Type B pancreatic cell (in vitro differentiated cells): Measurements from ENCODE around the gene EXOG. TPM values are rescaled to one million over a fixed set of nuclear protein-coding genes. Genes with fewer than 3 reads are reported as not detected.

Experiments
- DNase-seq: peaks from one replicate; pipeline ENCODE4 v3.0.0; 2021; ENCODE audit warnings: mixed read lengths; ENCODE audit not compliant: unreplicated experiment; ENCODE audit errors: extremely low spot score
- H3K27ac Mint-ChIP-seq: 2 replicates; pipeline ENCODE4 v1.8.0; 2021; ENCODE audit warnings: mild to moderate bottlenecking, mixed read lengths
- H3K27me3 Mint-ChIP-seq: 2 replicates; pipeline ENCODE4 v1.8.0; 2021; ENCODE audit warnings: mixed read lengths
- H3K36me3 Mint-ChIP-seq: 2 replicates; pipeline ENCODE4 v1.8.0; 2021; ENCODE audit warnings: mixed read lengths
- H3K4me1 Mint-ChIP-seq: one replicate; pipeline ENCODE4 v1.8.0; 2021; ENCODE audit warnings: mixed read lengths; ENCODE audit not compliant: unreplicated experiment
- H3K4me3 Mint-ChIP-seq: 2 replicates; pipeline ENCODE4 v1.8.0; 2021; ENCODE audit warnings: mild to moderate bottlenecking, mixed read lengths
- H3K9me3 Mint-ChIP-seq: 2 replicates; pipeline ENCODE4 v1.8.0; 2021; ENCODE audit warnings: mixed read lengths
- total RNA-seq: library from RNA; stranded (reverse); gene quantifications from 2 replicates; pipeline ENCODE4 v1.2.1, GENCODE V29; 2021; ENCODE audit warnings: low replicate concordance
- TF ChIP-seq, protein P1 (sequence below): fragments of 200-600 bp; sonication (generic); conservative IDR thresholded peaks from 2 replicates; pipeline ENCODE4 v1.5.0; 2021; ENCODE audit warnings: antibody characterized with exemption, mild to moderate bottlenecking

Gene EXOG
- total RNA-seq, 1 donor from 2014 or later, result 16.8 TPM

DNA sequence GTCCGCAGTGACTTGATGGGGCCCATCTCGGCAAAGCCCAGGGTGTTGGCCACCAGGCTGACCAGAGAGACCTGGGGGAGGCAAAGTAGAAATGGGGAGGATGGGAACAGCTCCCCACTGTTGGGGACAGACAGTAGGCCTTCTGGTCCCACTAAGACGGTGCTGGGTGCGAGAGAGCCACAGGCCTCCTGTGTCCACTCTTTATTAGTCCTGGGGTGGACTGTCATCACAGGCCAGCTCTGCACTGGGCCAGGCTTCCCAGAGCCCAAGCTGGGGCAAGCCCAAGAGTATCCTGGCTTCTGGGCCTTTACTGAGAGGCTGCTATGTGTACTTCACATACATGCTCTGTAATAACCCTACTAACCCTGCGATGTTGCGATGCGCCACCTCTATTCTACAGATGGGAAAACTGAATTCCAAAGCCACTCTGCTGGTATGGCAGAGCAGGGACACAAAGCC lies 66.4 kb downstream of the EXOG start:
- H3K4me1 Mint-ChIP-seq, result no peaks in the 10 kb centered on the region
- peaks cover 3% of the 10 kb centered on the region for H3K27me3 Mint-ChIP-seq
- no peaks in the 10 kb centered on the region for H3K36me3 Mint-ChIP-seq
- H3K9me3 Mint-ChIP-seq, result no peaks in the 10 kb centered on the region
- H3K4me3 Mint-ChIP-seq, result no peak overlapping the region
- TF ChIP-seq, protein P1, sequence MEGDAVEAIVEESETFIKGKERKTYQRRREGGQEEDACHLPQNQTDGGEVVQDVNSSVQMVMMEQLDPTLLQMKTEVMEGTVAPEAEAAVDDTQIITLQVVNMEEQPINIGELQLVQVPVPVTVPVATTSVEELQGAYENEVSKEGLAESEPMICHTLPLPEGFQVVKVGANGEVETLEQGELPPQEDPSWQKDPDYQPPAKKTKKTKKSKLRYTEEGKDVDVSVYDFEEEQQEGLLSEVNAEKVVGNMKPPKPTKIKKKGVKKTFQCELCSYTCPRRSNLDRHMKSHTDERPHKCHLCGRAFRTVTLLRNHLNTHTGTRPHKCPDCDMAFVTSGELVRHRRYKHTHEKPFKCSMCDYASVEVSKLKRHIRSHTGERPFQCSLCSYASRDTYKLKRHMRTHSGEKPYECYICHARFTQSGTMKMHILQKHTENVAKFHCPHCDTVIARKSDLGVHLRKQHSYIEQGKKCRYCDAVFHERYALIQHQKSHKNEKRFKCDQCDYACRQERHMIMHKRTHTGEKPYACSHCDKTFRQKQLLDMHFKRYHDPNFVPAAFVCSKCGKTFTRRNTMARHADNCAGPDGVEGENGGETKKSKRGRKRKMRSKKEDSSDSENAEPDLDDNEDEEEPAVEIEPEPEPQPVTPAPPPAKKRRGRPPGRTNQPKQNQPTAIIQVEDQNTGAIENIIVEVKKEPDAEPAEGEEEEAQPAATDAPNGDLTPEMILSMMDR, result no peak
- no peak overlapping the region for H3K27ac Mint-ChIP-seq
- peak; percentile 57 for DNase-seq

DNA sequence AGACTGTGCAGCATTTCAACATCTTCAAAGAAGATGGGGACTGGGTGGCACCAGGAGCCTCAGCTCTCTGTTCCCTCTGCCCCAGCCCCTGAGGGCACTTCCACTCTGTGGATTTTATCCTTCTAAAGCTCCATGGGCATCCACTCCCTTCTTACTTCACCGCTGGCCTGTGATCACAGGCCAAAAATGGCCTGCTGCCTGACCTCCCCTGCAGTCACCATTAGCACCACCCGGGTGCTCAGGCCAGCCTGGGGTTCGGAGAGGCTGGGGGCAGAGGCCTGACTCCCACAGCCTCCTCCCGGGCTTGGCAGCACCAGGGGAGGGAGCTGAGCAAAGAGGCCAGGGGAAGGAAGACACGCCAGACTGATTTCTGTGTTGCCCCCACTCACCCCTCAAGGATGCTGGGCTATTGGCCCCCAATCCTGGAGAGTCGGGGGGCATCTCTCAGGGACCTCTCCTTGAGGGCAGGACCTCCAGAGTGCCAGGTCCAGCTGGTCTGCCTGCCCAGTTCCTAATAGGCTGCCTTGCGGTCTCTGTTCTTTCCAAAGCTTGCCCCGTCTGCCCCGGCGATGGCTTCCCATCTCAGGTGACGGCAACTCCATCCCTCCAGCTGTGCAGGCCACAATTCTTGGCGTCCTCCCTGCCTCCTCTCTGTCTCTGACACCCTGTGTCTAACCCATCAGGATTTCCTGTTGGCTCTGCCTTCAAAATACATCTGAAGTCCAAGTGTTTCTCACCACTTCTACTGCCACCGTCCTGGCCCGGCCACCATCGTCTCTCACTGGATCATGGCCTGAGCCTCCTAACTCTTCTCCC lies 67.1 kb downstream of the EXOG start:
- no peaks in the 10 kb centered on the region for H3K4me1 Mint-ChIP-seq

DNA sequence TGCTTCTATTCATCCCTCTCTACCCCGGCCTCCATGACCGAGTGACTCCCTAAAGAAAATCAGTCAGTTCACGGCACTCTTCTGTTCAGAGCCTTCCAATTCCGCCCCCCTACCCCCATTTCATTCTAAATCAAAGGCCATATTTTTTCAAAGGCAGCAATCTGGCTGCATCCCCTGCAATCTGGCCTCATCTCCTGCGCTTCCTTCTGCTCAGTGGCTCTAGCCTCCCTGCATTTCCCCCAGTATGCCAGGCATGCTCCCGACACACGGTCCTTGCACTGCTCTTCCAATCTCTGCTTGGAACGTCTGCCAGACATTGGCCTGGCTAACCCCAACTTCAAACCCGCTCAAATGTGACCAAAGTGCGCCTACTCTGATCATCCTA lies 67.7 kb downstream of the EXOG start:
- no peaks in the 10 kb centered on the region for H3K9me3 Mint-ChIP-seq
- H3K36me3 Mint-ChIP-seq, result no peaks in the 10 kb centered on the region
- TF ChIP-seq, protein P1, result no peak
- DNase-seq, result no peak
- H3K27ac Mint-ChIP-seq, result no peak overlapping the region
- H3K27me3 Mint-ChIP-seq, result peaks cover 3% of the 10 kb centered on the region
- H3K4me3 Mint-ChIP-seq, result no peak overlapping the region
- no peaks in the 10 kb centered on the region for H3K4me1 Mint-ChIP-seq

More for the DNA sequence above, 67.1 kb downstream of the EXOG start:
- Mint-ChIP-seq H3K36me3 (no peaks in the 10 kb centered on the region), H3K9me3 (no peaks in the 10 kb centered on the region), H3K27me3 (peaks cover 3% of the 10 kb centered on the region), H3K4me3 (no peak overlapping the region), H3K27ac (no peak overlapping the region)
- DNase-seq, result peak; percentile 55
- TF ChIP-seq, protein P1, result no peak

DNA sequence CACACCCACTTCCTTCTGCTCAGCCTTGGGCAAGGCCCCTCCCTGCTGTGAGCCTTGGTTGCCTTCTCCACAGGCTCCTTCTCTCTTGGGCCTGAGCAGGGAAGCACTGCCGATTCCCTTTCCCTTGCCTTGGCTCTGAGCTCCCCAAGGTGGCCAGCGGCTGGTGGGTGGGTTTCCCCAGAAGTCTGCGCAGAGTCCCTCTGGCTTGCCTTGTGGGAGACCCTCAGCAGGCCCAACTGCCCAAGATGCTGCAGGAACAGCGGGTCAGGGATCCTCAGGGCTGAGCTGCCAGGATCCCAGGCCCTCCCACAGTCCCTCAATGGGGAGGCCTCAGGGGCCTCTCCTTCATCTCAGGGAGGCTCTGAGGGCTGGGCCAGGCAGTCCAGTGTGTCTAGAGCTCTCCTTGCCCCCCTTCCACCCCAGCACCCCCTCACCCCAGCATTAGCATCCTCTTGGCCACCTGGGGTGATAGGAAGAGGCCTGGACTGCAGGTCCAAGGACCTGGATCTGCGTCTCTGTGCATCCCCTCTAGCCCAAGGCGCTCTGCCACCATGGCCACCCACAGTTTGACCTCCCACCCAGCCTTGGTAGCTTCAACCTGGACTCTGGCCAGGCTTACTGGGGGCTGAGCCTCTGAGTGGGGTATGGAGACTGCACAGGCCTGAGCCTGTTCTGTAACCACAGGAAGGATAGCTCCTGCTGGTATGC lies 68.6 kb downstream of the EXOG start:
- peaks cover 3% of the 10 kb centered on the region for H3K27me3 Mint-ChIP-seq
- DNase-seq, result peak; percentile 60
- H3K36me3 Mint-ChIP-seq, result no peaks in the 10 kb centered on the region
- H3K27ac Mint-ChIP-seq, result no peak overlapping the region
- no peaks in the 10 kb centered on the region for H3K4me1 Mint-ChIP-seq
- H3K9me3 Mint-ChIP-seq, result no peaks in the 10 kb centered on the region
- no peak overlapping the region for H3K4me3 Mint-ChIP-seq
- TF ChIP-seq, protein P1, result no peak

DNA sequence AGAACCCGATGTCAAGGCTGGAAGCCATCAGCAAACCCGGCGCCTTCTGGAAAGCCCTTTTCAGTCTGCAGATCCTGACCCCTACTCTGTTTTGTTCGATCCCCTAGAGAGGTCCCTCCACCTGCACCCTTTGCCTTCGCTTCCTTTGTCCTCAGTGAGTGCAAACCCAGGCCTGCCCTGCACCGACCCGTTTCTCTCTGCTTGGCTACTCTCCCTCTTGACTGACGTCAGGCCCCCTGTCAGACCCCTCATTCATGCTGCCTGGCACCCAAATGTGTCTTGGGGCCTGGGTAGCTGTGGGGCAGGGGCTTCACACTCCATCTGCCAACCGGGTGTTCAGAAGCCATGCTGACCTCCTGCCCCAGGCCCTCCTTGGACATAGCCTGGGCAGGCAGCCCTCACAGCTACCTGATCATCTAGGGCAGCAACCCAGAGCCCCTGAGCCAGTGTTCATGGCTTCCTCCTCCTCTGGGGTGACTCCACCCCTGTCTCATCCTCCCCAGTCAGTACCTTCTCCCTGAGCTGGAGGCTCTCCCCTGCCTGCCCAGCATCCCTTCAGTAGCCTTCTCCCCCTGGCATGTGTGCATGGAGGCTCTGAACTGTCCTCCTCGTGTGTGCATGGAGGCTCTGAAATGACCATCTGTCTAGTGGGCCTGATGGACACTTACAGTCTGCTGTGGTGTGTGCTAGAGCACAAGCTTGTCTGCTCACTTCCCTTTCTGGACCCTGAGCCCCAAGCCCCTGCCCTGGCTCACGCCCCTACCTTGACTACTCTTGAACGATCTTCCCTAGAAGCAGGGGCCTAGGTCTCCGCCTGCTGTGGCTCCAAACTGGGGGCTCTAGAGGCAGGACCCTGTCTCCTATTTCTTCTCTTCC lies 69.4 kb downstream of the EXOG start:
- Mint-ChIP-seq H3K27me3 (peaks cover 3% of the 10 kb centered on the region), H3K4me1 (no peaks in the 10 kb centered on the region), H3K4me3 (no peak overlapping the region), H3K27ac (no peak overlapping the region), H3K36me3 (no peaks in the 10 kb centered on the region), H3K9me3 (no peaks in the 10 kb centered on the region)
- TF ChIP-seq, protein P1, result no peak
- peak; percentile 62 for DNase-seq
